ENCODE results near the gene TRAF7.

DNA sequence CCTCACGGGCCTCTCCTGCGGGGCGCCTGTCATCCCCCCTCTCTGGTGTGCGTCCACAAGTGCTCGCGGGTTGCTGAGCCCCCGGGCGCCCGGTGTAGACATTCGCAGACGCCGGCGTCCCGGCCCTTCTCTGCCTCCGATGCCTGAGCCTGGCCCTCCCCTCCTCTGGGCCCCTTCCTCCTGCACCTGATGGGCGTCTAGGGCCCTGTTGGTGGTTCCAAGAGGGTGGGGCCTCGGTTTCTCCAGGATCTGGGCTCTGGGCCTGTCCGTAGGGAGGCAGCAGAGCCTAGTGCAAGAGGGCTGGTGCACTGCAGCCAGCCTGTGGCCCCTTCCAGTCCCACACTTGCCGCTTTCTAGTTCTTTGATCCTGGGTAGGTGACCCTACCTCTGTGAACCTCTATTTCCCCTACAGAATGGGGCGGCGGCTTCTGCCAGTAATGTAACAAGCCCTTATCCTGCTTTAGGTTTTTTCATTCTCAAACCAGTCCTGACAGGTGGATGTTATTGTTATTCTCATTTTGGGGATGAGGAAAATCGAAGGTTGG, 68.4 kb downstream of the TRAF7 start:
- TF ChIP-seq ARNT (IDR thresholded peaks at IDR 0.05) (no peak), HDGF (IDR thresholded peaks at IDR 0.05; ENCODE audit: borderline replicate concordance) (no peak), FOXM1 (IDR thresholded peaks at IDR 0.05; ENCODE audit: borderline replicate concordance) (no peak), TARDBP (IDR thresholded peaks at IDR 0.05) (no peak), NFRKB (IDR thresholded peaks at IDR 0.05) (no peak), FOXK2 (IDR thresholded peaks at IDR 0.05) (no peak)

Measured in HEK293T (cell line).